HG03378 (cell line): ENCODE measurements around the gene STUM.
"Not testable (repeated sequence)": the region's sequence is repeated elsewhere in the genome, so short reads cannot be mapped to it uniquely, and the experiment has no call there.

ENCODE experiments used
- ATAC-seq: cut with Tn5 transposase; IDR thresholded peaks from one replicate; pipeline ENCODE4 v1.9.1; 2021; ENCODE audit warnings: mild to moderate bottlenecking, moderate library complexity; ENCODE audit not compliant: unreplicated experiment

Gene STUM

GRCh38 chr1:226579781-226580323 is 31.3 kb downstream of the STUM start:
- no peak for ATAC-seq

DNA sequence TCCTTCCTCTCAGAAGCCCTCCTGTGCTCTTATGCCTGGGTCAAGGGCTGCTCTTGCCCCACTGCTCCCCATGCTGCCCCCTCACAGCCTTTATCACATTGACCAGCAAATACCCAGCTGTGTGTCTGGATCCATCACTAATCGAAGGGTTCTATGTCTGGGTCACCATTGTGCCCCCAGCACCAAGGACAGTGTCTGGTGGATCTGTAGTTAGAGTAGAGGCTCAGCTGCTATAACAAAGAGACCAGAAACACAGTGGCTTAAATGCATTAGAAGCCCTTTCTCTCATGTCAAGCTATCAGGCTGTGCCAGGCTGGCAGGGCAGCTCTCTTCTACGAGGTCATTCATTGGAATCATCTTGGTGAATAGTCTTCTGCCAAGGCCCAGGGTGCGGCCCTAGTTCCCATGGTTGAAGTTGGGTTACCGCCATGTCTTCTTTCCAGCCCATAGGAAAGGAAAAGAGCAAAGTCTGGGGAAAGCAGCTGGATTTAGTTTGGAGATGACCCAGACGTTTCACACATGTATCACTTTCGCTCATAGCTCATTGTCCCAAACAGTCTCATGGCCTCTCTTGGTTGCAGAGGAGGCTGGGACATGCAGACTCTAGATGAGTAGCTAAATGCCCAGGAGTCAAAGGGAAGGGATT is 32.2 kb downstream of the STUM start:
- no peak for ATAC-seq

GRCh38 chr1:226581650-226582330 is 33.2 kb downstream of the STUM start:
- no peak for ATAC-seq

- no peak for ATAC-seq
These were observed 34.4 kb downstream of the STUM start for GRCh38 chr1:226582966-226583365.

- no peak for ATAC-seq
These were observed 35.6 kb downstream of the STUM start for GRCh38 chr1:226584164-226584563.

GRCh38 chr1:226586116-226586515 is 37.6 kb downstream of the STUM start:
- ATAC-seq, result no peak

DNA sequence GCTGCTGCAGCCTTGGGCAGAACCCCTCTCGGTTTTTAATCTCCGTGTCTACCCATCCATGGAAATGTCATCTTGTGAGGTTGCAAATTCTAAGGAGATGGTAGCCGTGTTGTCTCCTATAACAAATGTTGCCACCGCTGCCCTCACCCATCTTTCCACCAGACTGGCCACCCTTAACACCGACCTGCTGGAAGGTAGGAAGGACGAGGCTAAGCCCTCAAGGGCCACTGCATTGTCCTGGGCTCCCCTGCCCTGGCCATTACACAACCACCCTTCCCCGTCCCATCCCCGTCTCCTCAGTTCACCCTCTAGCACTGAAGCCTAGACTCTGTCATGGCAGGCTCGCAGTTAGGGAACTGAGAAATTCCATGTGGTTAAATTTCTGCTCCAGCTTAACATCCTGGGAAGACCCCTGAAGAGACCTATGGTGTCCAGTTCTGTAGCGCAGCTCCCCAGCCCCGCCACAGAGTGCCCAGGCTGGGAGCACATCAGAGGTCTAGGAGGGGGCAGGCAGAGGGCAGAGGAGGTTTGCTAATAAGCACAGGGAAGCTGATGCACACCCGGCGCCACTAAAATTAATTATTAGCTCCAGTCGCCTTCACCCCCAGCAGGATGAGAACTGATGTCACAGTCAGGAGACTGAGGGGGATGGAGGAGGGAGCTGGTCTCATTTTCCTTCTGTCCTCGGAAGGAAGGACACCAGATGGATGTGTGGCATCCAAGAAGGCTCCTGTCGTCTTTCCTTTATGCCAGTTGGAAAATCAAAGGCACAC is 38.3 kb downstream of the STUM start:
- no peak for ATAC-seq

- ATAC-seq, result no peak
These were observed 39.9 kb downstream of the STUM start for GRCh38 chr1:226588484-226588883.

GRCh38 chr1:226589008-226589733 is 40.6 kb downstream of the STUM start:
- ATAC-seq, result no peak

- no peak for ATAC-seq
These were observed 42.0 kb downstream of the STUM start for GRCh38 chr1:226590614-226591013.

- no peak for ATAC-seq
These were observed 45.0 kb downstream of the STUM start for GRCh38 chr1:226593541-226593940.

DNA sequence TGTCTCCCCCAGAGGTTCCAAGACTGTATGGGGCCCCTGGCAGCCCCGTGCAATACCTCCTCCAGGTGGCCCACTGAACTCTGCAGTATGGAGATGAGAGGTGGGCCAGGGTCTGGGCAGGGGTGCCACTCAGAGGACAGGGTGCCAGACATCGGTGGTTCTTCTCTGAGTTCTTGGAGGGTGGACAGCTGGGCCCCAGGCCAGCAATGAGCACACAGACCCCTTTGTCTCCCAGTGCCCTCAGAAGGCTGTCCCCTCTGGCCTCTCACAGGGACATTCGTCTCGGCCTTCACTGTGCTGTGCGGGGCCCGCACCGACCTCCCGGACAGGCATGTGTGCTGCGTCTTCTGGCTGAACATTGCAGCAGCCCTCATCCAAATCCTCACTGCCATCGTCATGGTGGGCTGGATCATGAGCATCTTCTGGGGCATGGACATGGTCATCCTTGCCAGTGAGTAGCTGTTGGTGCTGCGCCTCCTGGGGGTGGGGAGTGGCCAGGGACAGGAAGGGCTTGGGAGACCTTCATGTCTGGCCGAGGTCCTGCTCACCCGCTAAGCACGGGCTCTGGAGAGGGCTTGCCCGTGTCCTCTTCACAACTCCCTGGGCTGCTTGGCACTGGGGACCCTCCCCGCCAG is 48.1 kb downstream of the STUM start:
- no peak for ATAC-seq

- ATAC-seq, result no peak
These were observed 49.3 kb downstream of the STUM start for GRCh38 chr1:226597616-226598454.

- no peak for ATAC-seq
These were observed 49.9 kb downstream of the STUM start for GRCh38 chr1:226598455-226598849.

DNA sequence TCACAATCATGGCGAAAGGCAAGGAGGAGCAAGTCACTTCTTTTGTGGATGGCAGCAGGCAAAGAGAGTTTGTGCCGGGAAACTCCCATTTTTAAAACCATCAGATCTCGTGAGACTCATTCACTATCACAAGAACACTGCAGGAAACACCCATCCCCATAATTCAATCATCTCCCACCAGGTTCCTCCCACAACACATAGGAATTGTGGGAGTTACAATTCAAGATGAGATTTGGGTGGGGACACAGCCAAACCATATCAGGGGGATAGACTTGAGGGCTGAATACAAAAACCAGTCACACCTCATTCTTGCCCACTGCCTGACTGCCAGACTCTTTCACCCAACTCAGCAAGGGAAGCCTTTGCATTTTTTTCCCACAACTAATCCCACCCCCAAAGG is 50.4 kb downstream of the STUM start:
- not testable (repeated sequence) for ATAC-seq

DNA sequence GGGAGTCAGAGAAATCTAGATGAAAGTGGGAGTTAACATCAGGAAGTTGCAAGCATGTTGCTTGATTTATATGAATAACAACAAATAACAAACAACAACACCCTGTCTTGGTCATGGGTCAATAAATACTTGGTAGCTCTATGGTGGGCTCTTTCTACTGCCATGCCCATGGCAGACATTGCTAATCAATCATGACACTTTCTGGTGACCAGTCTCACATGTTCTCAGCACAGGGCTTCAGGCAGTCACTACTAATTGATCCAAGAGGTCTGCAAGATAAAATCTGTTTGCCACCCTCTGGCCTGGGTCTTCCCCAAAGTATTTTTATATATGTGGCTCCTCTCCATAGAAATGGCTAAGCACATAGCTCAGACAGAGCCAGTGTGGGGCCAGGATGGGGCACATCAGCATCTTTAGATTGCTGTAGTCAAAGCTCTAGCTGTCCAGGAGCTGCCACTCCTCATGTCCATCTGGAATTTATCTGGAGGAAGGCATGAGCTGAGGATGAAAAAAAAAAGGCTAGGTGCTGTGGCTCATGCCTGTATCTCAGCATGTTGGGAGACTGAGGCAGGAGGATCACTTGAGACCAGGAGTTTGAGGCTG is 51.2 kb downstream of the STUM start:
- ATAC-seq, result no peak

DNA sequence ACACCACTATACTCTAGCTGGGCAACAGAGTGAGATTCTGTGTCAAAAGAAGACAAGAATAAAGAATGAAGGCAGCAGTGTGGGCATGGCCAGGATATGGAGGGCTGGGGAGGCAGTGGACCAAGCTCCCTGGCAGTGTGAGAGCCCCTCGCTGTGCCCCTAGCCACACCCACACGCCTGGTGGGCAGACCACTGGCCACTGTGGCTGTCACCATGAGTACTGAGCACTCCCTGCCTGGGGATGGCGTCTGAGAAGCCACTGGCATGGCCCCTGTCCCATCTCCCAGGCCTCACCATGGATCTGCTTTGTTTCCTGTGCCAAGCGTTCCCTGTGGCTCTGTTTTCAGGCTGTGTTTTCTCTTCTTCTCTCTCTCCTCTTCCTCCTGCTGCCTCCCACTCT is 51.7 kb downstream of the STUM start:
- ATAC-seq, result no peak

DNA sequence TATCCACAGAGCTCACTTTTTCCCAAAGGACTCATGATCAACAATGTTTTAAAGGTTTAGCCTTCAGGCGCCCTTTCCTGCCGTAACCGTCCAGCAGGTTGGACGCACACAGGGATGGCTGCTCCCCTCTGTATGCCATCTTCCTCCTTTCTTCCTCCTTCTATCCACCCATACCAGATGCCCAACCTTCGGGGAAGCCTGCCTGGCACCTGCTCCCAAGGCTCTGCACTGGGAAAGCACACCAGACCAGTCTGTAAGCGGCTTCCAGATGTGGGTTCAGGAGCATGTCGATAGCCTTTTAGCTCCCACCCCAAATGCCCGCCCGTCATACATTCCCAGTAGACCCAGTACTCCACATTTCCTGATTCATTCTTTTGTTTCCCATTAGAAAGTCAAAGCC is 52.9 kb downstream of the STUM start:
- ATAC-seq, result no peak
